ENCODE measurements around the gene GPC1.

GPC1 gene

GRCh38 chr2:240392948-240393830 lies 42.3 kb upstream of the GPC1 start:
- no peaks in the 10 kb centered on the region for H3K4me1 ChIP-seq (ENCODE audit: insufficient read depth, low read length)
- H3K9me3 ChIP-seq (ENCODE audit: low read length): no peaks in the 10 kb centered on the region
- no peaks in the 10 kb centered on the region for H3K27me3 ChIP-seq (ENCODE audit: insufficient read depth, low read length)
- H3K4me3 ChIP-seq (ENCODE audit: low read length): no peak overlapping the region
- no peaks in the 10 kb centered on the region for H3K36me3 ChIP-seq (ENCODE audit: insufficient read depth, low read length)
- H2AFZ ChIP-seq (ENCODE audit: low read depth, low read length): no peak overlapping the region

DNA sequence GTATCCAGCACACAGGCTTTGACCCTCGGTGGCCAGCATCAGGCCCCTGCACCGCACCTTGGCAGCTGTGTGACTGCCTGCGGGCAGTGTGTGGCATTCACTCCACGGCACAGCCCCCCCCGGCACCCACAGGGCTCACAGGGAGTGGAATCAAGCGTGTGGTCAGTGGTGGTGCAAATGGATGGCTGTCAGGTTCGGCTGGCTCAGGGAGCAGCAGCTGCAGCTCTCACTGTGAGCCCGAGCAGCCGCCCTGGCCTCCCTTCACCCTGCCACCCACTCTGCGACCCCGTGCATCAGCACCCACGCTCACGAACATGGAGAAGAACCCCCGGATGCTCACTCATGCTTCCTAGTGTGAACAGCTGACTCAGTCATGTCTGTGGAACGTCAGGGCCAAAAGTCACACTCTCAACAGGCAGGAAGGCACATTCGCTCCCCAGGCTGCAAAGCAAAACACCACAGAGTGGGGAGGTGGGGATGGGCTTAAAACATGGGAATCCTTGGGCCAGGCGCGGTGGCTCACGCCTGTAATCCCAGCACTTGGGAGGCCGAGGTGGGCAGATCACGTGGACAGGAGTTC lies 41.5 kb upstream of the GPC1 start:
- Histone ChIP-seq H3K27me3 (ENCODE audit: insufficient read depth, low read length) (no peaks in the 10 kb centered on the region), H3K4me1 (ENCODE audit: insufficient read depth, low read length) (no peaks in the 10 kb centered on the region), H2AFZ (ENCODE audit: low read depth, low read length) (no peak overlapping the region)

GRCh38 chr2:240394549-240394948 lies 40.9 kb upstream of the GPC1 start:
- Histone ChIP-seq H3K27me3 (ENCODE audit: insufficient read depth, low read length) (no peaks in the 10 kb centered on the region), H3K36me3 (ENCODE audit: insufficient read depth, low read length) (no peaks in the 10 kb centered on the region), H3K4me1 (ENCODE audit: insufficient read depth, low read length) (no peaks in the 10 kb centered on the region), H2AFZ (ENCODE audit: low read depth, low read length) (no peak overlapping the region), H3K9me3 (ENCODE audit: low read length) (no peaks in the 10 kb centered on the region), H3K4me3 (ENCODE audit: low read length) (no peak overlapping the region)

More for the DNA sequence above, 41.5 kb upstream of the GPC1 start:
- no peaks in the 10 kb centered on the region for H3K9me3 ChIP-seq (ENCODE audit: low read length)
- no peak overlapping the region for H3K4me3 ChIP-seq (ENCODE audit: low read length)
- no peaks in the 10 kb centered on the region for H3K36me3 ChIP-seq (ENCODE audit: insufficient read depth, low read length)

DNA sequence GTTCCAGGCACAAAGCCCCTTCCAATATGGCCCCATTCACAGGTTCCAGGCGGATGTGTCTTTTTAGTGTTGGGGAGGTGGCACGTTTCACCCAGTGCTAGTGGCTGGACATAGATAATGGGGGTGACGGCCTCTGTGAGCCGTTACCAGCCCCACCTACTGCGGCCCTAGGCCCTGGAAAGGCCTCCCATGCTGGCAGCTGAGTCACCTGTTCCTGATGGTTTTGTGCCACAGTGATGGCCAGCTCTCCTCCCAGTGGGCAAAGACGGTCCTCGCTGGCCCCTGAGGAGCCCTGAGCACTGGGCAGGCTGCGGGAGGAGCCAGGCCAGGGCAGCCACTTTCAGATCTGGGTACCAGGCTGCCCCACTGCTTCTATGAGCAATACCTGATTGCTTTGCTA lies 40.0 kb upstream of the GPC1 start:
- no peaks in the 10 kb centered on the region for H3K9me3 ChIP-seq (ENCODE audit: low read length)
- H3K36me3 ChIP-seq (ENCODE audit: insufficient read depth, low read length): no peaks in the 10 kb centered on the region
- H2AFZ ChIP-seq (ENCODE audit: low read depth, low read length): no peak overlapping the region
- no peaks in the 10 kb centered on the region for H3K4me1 ChIP-seq (ENCODE audit: insufficient read depth, low read length)
- H3K27me3 ChIP-seq (ENCODE audit: insufficient read depth, low read length): no peaks in the 10 kb centered on the region
- H3K4me3 ChIP-seq (ENCODE audit: low read length): no peak overlapping the region

DNA sequence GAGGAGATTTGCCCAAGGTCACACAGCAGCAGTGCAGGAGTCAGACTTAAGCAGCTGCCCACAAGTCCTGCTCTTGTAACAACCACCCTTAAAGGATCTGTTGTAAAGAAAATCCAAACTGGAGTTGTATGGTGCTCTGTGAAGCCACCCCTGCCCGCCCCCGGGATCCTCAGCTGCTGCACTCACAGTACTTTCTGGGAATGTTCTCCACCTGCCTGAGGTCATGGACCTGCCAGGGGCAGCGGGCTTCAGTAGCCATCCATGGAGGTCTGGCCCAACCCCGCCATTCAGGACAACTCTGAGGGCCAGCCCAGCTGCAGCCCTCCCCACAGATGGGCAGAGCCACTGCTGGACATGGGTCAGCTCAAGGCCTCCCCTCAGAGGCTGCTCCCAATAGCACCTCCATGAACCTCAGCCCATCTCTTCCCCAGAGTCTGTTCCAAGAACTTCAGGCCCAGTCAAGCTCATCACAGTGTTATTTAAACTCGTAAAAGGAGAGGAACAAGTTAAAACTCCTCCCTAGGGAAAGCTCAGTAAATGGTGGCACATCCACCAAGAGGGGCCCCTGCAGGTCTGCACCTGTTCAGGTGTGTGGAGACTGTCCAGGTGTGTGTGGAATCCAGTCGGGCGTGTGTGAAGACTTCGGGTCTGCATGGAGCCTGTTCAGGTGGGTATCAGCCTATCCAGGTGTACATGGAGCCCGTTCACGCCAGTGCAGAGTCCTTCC lies 39.4 kb upstream of the GPC1 start:
- Histone ChIP-seq H3K4me3 (ENCODE audit: low read length) (no peak overlapping the region), H3K27me3 (ENCODE audit: insufficient read depth, low read length) (no peaks in the 10 kb centered on the region), H3K36me3 (ENCODE audit: insufficient read depth, low read length) (no peaks in the 10 kb centered on the region), H2AFZ (ENCODE audit: low read depth, low read length) (no peak overlapping the region), H3K4me1 (ENCODE audit: insufficient read depth, low read length) (no peaks in the 10 kb centered on the region), H3K9me3 (ENCODE audit: low read length) (no peaks in the 10 kb centered on the region)

DNA sequence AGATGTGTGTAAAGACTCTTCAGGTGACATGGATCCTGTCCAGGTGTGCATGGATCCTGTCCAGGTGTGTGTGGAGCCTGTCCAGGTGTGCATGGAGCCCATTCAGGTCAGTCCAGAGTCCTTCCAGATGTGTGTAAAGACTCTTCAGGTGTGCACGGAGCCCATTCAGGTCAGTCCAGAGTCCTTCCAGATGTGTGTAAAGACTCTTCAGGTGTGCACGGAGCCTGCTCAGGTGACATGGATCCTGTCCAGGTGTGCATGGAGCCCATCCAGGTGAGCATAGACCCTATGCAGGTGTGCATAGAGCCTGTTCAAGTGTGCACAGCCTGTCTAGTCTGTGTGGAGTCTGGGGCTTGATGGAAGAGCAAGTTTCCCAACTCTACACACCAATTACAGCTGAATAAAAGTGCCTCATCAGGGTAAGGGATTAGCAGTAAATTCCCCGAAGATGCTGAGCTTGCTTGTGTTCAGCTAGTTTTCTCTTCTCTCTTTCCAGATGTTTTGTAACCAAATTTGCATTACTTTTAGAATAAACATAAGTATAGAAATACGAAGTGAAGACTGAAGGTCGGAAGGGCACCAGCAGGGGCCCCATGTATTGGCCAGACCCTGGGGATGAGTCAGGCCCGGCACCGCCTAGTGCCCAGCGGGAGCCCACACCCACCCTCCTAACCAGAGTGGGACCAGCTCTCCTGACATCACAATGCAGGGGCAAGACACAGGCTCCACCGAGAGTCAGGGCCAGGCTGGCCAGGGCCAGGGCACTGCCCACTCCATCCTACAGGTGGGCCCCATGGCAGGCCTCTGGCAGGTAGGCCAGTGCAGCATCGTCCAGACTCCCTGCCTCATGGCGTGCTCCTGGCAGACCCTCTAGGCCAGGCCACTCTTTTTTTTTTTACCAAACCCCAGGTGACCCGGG lies 38.6 kb upstream of the GPC1 start:
- H3K36me3 ChIP-seq (ENCODE audit: insufficient read depth, low read length): no peaks in the 10 kb centered on the region
- no peak overlapping the region for H3K4me3 ChIP-seq (ENCODE audit: low read length)
- no peaks in the 10 kb centered on the region for H3K9me3 ChIP-seq (ENCODE audit: low read length)
- no peak overlapping the region for H2AFZ ChIP-seq (ENCODE audit: low read depth, low read length)
- H3K4me1 ChIP-seq (ENCODE audit: insufficient read depth, low read length): no peaks in the 10 kb centered on the region
- H3K27me3 ChIP-seq (ENCODE audit: insufficient read depth, low read length): no peaks in the 10 kb centered on the region

DNA sequence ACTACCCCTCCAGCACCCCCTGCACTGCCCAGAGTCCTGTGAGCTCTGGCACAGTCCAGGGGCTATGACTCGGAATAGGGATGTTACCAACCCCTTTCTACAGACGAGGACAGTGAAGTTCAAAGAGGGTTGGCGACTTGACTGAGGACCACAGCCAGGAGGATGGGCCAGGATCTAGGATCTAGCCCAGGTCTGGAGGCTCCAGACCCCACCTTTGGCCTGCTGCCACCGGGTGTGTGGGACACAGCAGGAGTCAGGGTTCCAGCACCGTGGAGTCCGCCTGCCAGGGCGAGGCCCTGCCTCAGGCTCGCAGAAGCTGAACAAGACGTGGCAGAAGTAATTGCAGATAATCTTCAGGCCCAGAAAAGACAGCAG lies 37.9 kb upstream of the GPC1 start:
- Histone ChIP-seq H3K4me1 (ENCODE audit: insufficient read depth, low read length) (no peaks in the 10 kb centered on the region), H3K27me3 (ENCODE audit: insufficient read depth, low read length) (no peaks in the 10 kb centered on the region), H2AFZ (ENCODE audit: low read depth, low read length) (no peak overlapping the region), H3K4me3 (ENCODE audit: low read length) (no peak overlapping the region), H3K36me3 (ENCODE audit: insufficient read depth, low read length) (no peaks in the 10 kb centered on the region), H3K9me3 (ENCODE audit: low read length) (no peaks in the 10 kb centered on the region)

- Histone ChIP-seq H3K4me3 (ENCODE audit: low read length) (no peak overlapping the region), H3K27me3 (ENCODE audit: insufficient read depth, low read length) (no peaks in the 10 kb centered on the region), H2AFZ (ENCODE audit: low read depth, low read length) (no peak overlapping the region), H3K36me3 (ENCODE audit: insufficient read depth, low read length) (no peaks in the 10 kb centered on the region), H3K9me3 (ENCODE audit: low read length) (no peaks in the 10 kb centered on the region), H3K4me1 (ENCODE audit: insufficient read depth, low read length) (no peaks in the 10 kb centered on the region)
Observed at GRCh38 chr2:240397924-240398645, 37.4 kb upstream of the GPC1 start.

DNA sequence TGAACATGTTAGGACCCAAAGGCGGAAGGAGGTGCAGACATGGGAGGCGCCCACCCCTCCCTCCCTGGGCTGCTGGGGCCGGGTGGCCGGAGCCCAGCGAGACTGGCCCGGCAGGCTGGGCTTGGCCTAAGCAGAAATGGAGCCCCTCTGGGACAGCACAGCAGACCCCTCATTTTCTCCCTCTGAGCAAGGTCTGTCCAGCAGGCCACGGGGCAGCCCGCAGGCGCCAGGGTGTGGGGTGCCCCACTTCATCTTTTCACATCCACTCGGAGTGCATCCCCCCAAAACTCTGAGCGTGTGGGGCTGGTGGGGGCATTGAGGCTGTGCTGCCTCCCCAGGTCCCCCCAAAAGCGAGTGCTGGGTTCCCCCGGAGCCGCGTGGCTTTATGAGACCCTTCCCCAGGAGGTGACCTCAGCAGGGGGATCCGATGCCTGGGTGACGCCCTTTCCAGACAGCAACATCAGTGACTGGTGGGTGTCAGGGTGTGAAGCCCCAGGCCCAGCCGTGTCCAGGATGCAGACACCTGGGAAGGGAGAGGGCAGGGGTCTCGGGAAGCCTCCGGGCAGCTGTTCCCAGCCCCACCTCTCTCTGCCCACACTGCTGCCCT lies 36.7 kb upstream of the GPC1 start:
- Histone ChIP-seq H3K27me3 (ENCODE audit: insufficient read depth, low read length) (no peaks in the 10 kb centered on the region), H3K4me1 (ENCODE audit: insufficient read depth, low read length) (no peaks in the 10 kb centered on the region)

GRCh38 chr2:240399419-240400324 lies 35.8 kb upstream of the GPC1 start:
- Histone ChIP-seq H3K4me3 (ENCODE audit: low read length) (no peak overlapping the region), H3K9me3 (ENCODE audit: low read length) (no peaks in the 10 kb centered on the region), H2AFZ (ENCODE audit: low read depth, low read length) (no peak overlapping the region), H3K4me1 (ENCODE audit: insufficient read depth, low read length) (no peaks in the 10 kb centered on the region), H3K36me3 (ENCODE audit: insufficient read depth, low read length) (no peaks in the 10 kb centered on the region), H3K27me3 (ENCODE audit: insufficient read depth, low read length) (no peaks in the 10 kb centered on the region)

More for the DNA sequence above, 36.7 kb upstream of the GPC1 start:
- Histone ChIP-seq H3K9me3 (ENCODE audit: low read length) (no peaks in the 10 kb centered on the region), H3K36me3 (ENCODE audit: insufficient read depth, low read length) (no peaks in the 10 kb centered on the region), H2AFZ (ENCODE audit: low read depth, low read length) (no peak overlapping the region), H3K4me3 (ENCODE audit: low read length) (no peak overlapping the region)

- H3K4me3 ChIP-seq (ENCODE audit: low read length): no peak overlapping the region
- H2AFZ ChIP-seq (ENCODE audit: low read depth, low read length): no peak overlapping the region
- peaks cover 3% of the 10 kb centered on the region for H3K27me3 ChIP-seq (ENCODE audit: insufficient read depth, low read length)
- H3K36me3 ChIP-seq (ENCODE audit: insufficient read depth, low read length): no peaks in the 10 kb centered on the region
- H3K4me1 ChIP-seq (ENCODE audit: insufficient read depth, low read length): no peaks in the 10 kb centered on the region
- no peaks in the 10 kb centered on the region for H3K9me3 ChIP-seq (ENCODE audit: low read length)
Observed at GRCh38 chr2:240400371-240401161, 34.9 kb upstream of the GPC1 start.

All from neuron (in vitro differentiated cells).